Mesodermal cell (in vitro differentiated cells): ENCODE measurements around the gene EDAR.

Experiments used
- H3K27ac ChIP-seq: 2 replicates; pipeline ENCODE4 v1.7.0; 2013; ENCODE audit warnings: mild to moderate bottlenecking, low read depth, low read length, moderate library complexity; ENCODE audit not compliant: severe bottlenecking
- H3K36me3 ChIP-seq: 2 replicates; pipeline ENCODE4 v1.7.1; 2013; ENCODE audit warnings: mild to moderate bottlenecking, low read length, moderate library complexity; ENCODE audit not compliant: control insufficient read depth, insufficient read depth
- H3K4me1 ChIP-seq: one replicate; pipeline ENCODE4 v1.7.1; 2013; ENCODE audit warnings: mild to moderate bottlenecking, low read length; ENCODE audit not compliant: insufficient read depth, control insufficient read depth, poor library complexity, severe bottlenecking
- H3K4me3 ChIP-seq: 2 replicates; pipeline ENCODE4 v1.7.0; 2013; ENCODE audit warnings: low read length, control low read depth, mild to moderate bottlenecking; ENCODE audit not compliant: insufficient read depth, poor library complexity, severe bottlenecking; ENCODE audit errors: extremely low read depth
- H3K9me3 ChIP-seq: 2 replicates; pipeline ENCODE4 v1.7.1; 2013; ENCODE audit warnings: mild to moderate bottlenecking, low read length, moderate library complexity; ENCODE audit not compliant: control insufficient read depth
- WGBS, 2 experiments: methylation state at CpG; one replicate each; pipeline ENCODE4 v1.1.5; 2013; ENCODE audit warnings: missing lambda C conversion rate in 2 of 2; ENCODE audit not compliant: insufficient coverage in 2 of 2; 5-methylcytosine and 5-hydroxymethylcytosine counted together

EDAR gene

DNA sequence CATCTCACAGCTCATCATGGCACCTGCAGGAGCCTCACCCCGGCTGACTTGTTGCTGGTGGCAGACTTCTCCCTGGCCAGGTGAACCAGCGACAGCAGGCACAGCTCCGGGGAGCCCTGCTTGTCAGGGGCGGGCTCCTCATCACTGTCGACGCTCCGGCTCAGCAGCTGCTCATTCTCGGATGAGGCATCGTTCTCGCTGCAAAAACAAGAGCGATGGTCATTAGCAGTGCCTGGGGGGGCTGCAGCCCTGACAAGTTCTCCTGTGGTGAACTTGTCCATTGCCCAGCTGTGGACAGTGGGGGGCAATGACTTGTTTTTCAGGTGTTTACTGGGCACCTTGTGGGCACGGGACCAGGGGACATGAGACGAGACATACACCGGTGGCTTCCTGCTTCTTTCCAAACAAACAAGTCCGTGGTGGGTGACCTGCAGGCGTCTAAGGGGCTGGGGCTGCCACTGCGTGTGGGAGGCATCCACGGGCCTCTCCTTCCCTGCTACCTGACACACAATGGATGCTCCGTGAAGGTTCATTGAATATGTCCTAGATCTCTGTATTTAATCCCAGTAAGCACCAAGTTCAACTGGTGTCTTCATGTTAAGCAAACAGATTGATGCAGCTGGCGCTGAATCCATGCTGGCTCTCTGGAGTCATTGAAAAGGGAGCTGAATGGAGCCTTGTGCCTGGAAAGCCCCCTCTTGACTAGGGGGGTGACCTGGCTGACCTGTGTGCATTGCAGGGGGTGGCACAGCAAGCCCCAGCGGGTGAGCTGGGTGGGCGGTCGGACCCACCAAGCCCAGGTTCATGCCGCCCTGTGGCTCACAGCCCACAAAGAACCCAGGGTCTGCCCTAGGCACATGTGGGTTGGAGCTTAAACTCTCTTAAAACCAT, 81.0 kb downstream of the EDAR start:
- Histone ChIP-seq H3K4me1 (no peaks in the 10 kb centered on the region), H3K4me3 (no peak overlapping the region), H3K27ac (no peak overlapping the region), H3K36me3 (no peaks in the 10 kb centered on the region), H3K9me3 (no peaks in the 10 kb centered on the region)
- WGBS, 2 experiments = 87 to 89% methylated on average over 17 to 22 of the region's 24 CpGs

DNA sequence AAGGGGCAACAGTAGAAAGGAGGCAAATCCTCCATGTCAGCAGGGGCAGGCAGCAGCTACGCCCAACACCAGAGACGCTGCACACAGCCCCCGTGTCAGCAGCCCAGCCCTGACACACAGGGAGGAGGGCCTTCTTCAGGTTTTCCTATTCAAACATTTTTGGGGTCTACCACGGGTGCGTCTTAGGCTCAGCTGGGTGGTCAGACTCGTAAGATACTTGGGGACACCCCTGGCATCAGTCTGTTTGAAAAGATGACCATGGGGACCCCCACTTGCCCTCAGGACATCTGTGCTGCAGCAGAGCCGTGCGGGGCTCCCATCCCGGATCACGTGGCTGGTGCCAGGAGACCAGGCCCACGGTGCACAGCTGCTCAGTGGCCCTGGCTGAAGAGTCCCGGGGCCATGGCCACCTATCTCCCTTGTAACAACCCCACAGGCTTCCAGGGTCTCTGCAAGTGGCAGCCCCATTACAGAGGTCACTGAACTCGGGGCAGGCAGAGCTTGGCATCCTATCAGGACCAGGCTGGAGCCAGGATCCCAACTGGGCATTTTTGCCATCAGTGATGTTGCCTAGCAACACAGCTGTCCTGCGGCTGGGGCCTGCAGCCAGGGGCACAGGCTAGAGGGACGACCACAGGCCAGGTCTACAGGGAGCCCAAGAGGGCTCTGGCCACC, 82.5 kb downstream of the EDAR start:
- H3K27ac ChIP-seq = no peak overlapping the region
- H3K36me3 ChIP-seq = no peaks in the 10 kb centered on the region
- H3K4me3 ChIP-seq = no peak overlapping the region
- 80% methylated on average over 11 to 14 of the region's 15 CpGs for WGBS, 2 experiments
- no peaks in the 10 kb centered on the region for H3K4me1 ChIP-seq
- H3K9me3 ChIP-seq = no peaks in the 10 kb centered on the region

DNA sequence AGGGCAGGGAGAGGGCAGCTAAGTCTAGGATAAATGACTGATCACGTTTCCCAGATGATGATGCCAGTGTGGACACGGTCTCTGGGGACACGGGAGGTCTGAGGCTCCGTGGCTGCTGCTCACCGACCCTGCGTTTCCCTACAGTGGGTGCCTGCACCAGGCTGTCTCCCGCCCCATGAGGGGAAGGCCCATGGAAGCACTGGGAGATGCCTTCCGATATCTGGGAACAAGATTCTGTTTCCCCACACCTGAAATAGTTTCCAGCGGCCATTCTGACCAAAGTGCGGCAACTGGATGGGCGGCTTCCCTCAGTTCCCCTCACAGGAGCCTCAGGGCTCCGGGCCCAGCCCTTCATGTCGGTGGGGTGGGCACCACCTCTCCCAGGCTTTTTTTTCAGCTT, 83.1 kb downstream of the EDAR start:
- Histone ChIP-seq H3K4me3 (no peak overlapping the region), H3K27ac (no peak overlapping the region), H3K4me1 (no peaks in the 10 kb centered on the region), H3K9me3 (no peaks in the 10 kb centered on the region), H3K36me3 (no peaks in the 10 kb centered on the region)
- 85 to 87% methylated on average over 12 to 13 of the region's 13 CpGs for WGBS, 2 experiments

DNA sequence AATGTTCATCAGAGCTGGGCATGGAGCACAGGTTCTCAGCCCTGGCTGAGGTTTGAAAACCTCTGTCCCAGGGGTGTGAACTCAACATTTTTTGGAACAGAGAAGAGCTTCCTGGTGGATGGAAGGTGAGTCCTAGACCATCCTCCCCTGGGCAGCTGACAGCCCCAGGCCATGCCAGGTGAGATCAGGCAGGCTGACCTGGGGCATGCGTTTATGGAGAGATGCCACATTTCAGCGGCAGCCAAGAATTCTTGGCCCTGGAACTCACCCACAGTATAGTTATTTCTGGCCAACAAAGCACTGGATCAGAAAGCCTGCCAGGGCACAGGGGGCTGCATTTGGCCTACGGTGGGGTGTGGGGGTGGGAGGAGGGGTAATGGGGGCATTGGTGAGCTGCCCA, 83.8 kb downstream of the EDAR start:
- H3K27ac ChIP-seq = no peak overlapping the region
- WGBS, 2 experiments = 83% methylated on average over 3 of the region's 3 CpGs; no CpG with 5 or more reads in 1 of the 2 experiments
- H3K36me3 ChIP-seq = no peaks in the 10 kb centered on the region
- no peaks in the 10 kb centered on the region for H3K9me3 ChIP-seq
- H3K4me1 ChIP-seq = no peaks in the 10 kb centered on the region
- H3K4me3 ChIP-seq = no peak overlapping the region

DNA sequence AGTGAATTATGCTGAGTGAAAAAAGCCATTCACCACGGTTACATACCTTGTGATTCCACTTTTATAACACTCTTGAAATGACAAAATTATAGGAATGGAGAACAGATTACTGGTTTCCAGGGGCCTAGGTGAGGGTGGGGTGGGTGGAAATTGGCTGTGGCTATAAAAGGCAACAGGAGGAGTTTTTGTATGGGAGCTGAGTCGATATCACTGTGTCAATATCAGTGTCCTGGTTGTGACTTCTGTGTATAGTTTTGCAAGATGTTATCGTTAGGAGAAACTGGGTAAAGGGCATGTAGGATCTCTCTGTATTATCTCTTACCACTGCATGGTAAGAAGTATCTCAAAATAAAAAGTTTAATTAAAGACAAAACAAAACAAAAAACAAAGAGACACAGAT, 84.3 kb downstream of the EDAR start:
- H3K36me3 ChIP-seq = no peaks in the 10 kb centered on the region
- H3K4me1 ChIP-seq = no peaks in the 10 kb centered on the region
- no peaks in the 10 kb centered on the region for H3K9me3 ChIP-seq
- no peak overlapping the region for H3K4me3 ChIP-seq
- 78% methylated on average over 1 of the region's 3 CpGs; no CpG with 5 or more reads in 1 of the 2 experiments for WGBS, 2 experiments
- no peak overlapping the region for H3K27ac ChIP-seq

GRCh38 chr2:108898315-108899082, 90.5 kb downstream of the EDAR start:
- Histone ChIP-seq H3K4me3 (no peak overlapping the region), H3K9me3 (no peaks in the 10 kb centered on the region), H3K27ac (no peak overlapping the region), H3K36me3 (no peaks in the 10 kb centered on the region), H3K4me1 (no peaks in the 10 kb centered on the region)
- WGBS, 2 experiments = 100% methylated on average over 1 of the region's 1 CpG

- Histone ChIP-seq H3K27ac (no peak overlapping the region), H3K9me3 (no peaks in the 10 kb centered on the region), H3K4me1 (no peaks in the 10 kb centered on the region), H3K4me3 (no peak overlapping the region), H3K36me3 (no peaks in the 10 kb centered on the region)
- WGBS, 2 experiments = 96 to 98% methylated on average over 12 to 13 of the region's 13 CpGs
Measured at GRCh38 chr2:108896741-108897140, 92.3 kb downstream of the EDAR start.

DNA sequence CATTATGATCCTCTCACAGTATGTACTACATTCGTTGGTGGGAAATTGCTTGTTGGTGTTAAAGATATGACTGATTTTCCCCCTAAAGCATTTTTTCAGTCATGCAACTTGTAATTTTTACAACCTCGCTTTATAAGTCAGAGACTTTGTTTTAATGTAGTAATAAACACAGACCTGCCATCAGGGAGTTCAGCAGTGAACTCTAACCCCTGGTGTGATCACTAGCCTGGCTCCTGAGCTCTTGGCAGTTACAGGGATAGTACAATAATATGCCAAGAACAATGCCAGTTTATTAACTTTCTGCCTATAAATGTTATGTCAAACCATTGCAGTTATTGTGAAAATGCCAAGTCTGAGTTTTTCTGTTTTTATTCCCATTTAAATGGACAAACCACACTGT, 93.8 kb downstream of the EDAR start:
- H3K4me3 ChIP-seq = no peak overlapping the region
- H3K27ac ChIP-seq = no peak overlapping the region
- H3K4me1 ChIP-seq = no peaks in the 10 kb centered on the region
- WGBS, 2 experiments = no CpG with 5 or more reads among the region's 2 CpGs
- H3K36me3 ChIP-seq = no peaks in the 10 kb centered on the region
- H3K9me3 ChIP-seq = peaks cover 6% of the 10 kb centered on the region

DNA sequence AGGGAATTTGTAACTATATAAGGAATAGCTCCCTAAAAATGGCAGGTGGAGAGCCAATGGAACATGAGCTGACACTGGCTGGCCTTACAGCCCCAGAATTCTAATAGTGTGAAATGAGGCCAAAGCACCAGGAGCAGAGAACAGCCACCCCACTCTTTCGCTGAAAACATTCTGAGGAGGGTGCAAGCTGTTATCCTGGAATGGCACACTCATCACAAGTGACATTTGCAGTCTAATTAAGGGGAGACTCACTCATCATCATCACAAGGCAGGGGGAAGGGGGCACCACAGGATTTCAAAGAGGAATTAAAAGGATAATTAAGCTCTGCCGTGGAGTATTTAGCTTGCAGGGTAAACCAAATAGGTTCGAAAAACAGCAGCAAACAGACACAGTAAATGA, 94.3 kb downstream of the EDAR start:
- Histone ChIP-seq H3K27ac (no peak overlapping the region), H3K36me3 (no peaks in the 10 kb centered on the region), H3K4me1 (no peaks in the 10 kb centered on the region), H3K4me3 (no peak overlapping the region), H3K9me3 (peaks cover 8% of the 10 kb centered on the region)
- 100% methylated on average over 1 of the region's 3 CpGs; no CpG with 5 or more reads in 1 of the 2 experiments for WGBS, 2 experiments

DNA sequence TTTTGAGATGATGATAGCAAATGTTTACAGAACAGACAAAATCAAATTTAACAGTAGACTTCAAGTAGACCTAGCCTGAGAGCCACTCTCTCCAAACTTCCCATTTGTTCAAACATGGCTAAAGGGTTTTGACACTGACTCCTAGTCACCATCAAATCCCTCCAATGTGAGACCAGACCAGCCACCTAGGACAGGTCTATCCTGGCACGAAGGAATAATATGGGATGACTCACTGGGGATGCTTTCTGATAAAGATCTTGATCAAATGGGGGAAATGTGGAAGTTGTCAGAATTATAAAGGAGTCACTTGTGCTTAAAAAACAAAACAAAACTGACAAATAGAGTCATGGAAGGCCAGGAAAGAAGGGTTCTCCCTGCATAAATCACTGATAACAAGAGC, 95.7 kb downstream of the EDAR start:
- H3K4me1 ChIP-seq = no peaks in the 10 kb centered on the region
- H3K36me3 ChIP-seq = no peaks in the 10 kb centered on the region
- no peak overlapping the region for H3K4me3 ChIP-seq
- no peak overlapping the region for H3K27ac ChIP-seq
- 83% methylated on average over 1 of the region's 1 CpG; no CpG with 5 or more reads in 1 of the 2 experiments for WGBS, 2 experiments
- peaks cover 8% of the 10 kb centered on the region for H3K9me3 ChIP-seq
